Thoracic aorta (tissue), 2 donors: ENCODE results near the gene BMPER. TPM values are rescaled to one million over a fixed set of nuclear protein-coding genes. Genes with fewer than 3 reads are reported as not detected.

Experiments
- ATAC-seq: fragments of 150-250 bp; one replicate; pipeline ENCODE4 v1.8.0; 2017; ENCODE audit warnings: low read depth; ENCODE audit not compliant: insufficient number of reproducible peaks, low FRiP score
- DNase-seq: peaks from one replicate; pipeline ENCODE4 v3.0.0-alpha.2; 2020; ENCODE audit warnings: low spot score
- H3K27ac ChIP-seq, 2 donors: fragments of 200-600 bp; sonication (generic); 1 replicate in 1 of 2; 2 replicates in 1 of 2; pipeline ENCODE4 v1.5.1; 2016; ENCODE audit warnings: mild to moderate bottlenecking in 2 of 2, moderate library complexity in 2 of 2
- H3K27me3 ChIP-seq: fragments of 200-600 bp; sonication (generic); replicated peaks from 2 replicates; pipeline ENCODE4 v1.6.0; 2016; ENCODE audit warnings: mild to moderate bottlenecking; ENCODE audit not compliant: insufficient read depth
- H3K36me3 ChIP-seq: fragments of 200-600 bp; sonication (generic); one replicate; pipeline ENCODE4 v1.5.1; 2016
- H3K4me1 ChIP-seq, 2 donors: fragments of 200-600 bp; sonication (generic); 1 replicate in 1 of 2; 2 replicates in 1 of 2; pipeline versions ENCODE4 v1.5.1 to v1.6.0; 2016; ENCODE audit warnings: low read depth in 2 of 2, mild to moderate bottlenecking in 1 of 2; ENCODE audit not compliant: control insufficient read depth in 1 of 2
- H3K4me3 ChIP-seq: fragments of 200-600 bp; sonication (generic); 2 replicates; pipeline ENCODE4 v1.5.1; 2016; ENCODE audit warnings: mild to moderate bottlenecking
- H3K9me3 ChIP-seq: fragments of 200-600 bp; sonication (generic); 2 replicates; pipeline ENCODE4 v1.5.1; 2016
- CTCF ChIP-seq: fragments of 200-600 bp; sonication (generic); IDR thresholded peaks from one replicate; pipeline ENCODE4 v1.5.1; 2019; ENCODE audit warnings: antibody characterized with exemption
- total RNA-seq, 2 donors: library from RNA; depleted of rRNA; stranded (reverse); fragments of >200 nt; gene quantifications; one replicate each; pipeline versions ENCODE4 v1.1.0 to v1.2.3, GENCODE V29; 2016

Gene BMPER
- total RNA-seq, 2 donors from 2014 or later = 0.54 to 2.3 TPM

DNA sequence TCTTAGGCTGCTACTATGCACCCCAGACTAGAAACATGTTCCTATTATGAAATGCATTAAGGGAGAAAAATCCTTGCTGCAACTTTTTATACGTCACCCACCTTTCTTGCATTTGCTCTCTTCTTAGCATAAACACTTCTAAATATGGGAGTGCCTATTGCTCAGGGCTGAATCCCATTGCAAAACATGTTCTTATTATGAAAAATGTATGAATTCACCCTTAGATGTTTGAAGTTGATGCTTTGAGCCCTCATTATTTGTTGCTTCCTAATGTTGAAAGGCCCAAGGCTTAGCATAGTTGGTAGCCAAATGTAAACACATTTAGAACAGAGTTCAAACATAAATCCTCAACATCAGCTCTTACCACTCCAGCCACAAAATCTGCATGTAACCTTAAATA is 52.8 kb downstream of the BMPER start:
- DNase-seq (no peak), ATAC-seq (no peak)
- H3K4me3 ChIP-seq = no peak overlapping the region
- H3K9me3 ChIP-seq = no peaks in the 10 kb centered on the region
- no peaks in the 10 kb centered on the region for H3K36me3 ChIP-seq
- no peak for TF ChIP-seq CTCF
- H3K4me1 ChIP-seq = no peaks in the 10 kb centered on the region
- H3K27me3 ChIP-seq = no peaks in the 10 kb centered on the region
- no peak overlapping the region for H3K27ac ChIP-seq

DNA sequence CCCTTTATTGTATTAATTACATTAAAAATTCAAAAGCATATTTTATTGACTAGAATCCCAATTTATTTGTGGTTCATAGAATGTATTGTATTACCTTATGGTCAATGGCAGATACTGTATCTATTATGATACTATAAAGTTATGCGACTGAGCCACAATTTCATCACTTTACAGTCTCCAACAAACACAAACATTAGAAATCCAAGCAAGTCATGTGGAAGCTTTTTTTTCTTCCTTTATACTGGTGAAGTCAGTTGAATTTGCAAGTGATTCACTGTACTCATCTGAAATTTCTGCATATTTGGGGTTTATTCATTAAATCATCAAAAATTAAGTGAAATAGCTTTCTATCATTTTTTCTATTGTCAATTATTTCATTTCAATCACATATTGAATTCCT is 54.3 kb downstream of the BMPER start:
- H3K27ac ChIP-seq = no peak overlapping the region
- no peaks in the 10 kb centered on the region for H3K36me3 ChIP-seq
- no peak for DNase-seq
- no peak overlapping the region for H3K4me3 ChIP-seq
- H3K9me3 ChIP-seq = no peaks in the 10 kb centered on the region
- no peak for ATAC-seq
- no peaks in the 10 kb centered on the region for H3K27me3 ChIP-seq
- TF ChIP-seq CTCF = no peak
- H3K4me1 ChIP-seq = no peaks in the 10 kb centered on the region

DNA sequence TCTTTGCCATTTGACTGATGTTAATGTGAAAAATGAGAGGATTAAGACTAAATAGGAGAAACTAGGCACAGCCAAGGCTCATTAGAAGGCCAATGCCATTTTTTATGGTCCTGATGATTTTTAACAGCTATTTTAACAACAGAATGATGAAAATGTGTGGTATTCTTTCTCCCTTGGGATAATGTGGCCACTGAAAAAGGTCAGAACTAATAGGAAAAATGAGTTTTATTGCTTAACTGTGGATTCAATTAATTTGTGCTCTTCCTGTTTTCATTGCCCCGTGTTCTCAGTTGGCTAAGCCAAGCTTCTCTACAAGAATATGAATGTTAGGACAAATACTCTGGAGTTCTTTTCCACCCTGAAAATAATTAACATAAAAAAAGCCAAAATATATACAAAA is 56.6 kb downstream of the BMPER start:
- no peak for TF ChIP-seq CTCF
- Histone ChIP-seq H3K27me3 (no peaks in the 10 kb centered on the region), H3K27ac (no peak overlapping the region), H3K36me3 (no peaks in the 10 kb centered on the region), H3K9me3 (no peaks in the 10 kb centered on the region), H3K4me1 (no peaks in the 10 kb centered on the region), H3K4me3 (no peak overlapping the region)
- no peak for ATAC-seq
- no peak for DNase-seq

GRCh38 chr7:33964417-33965182 is 59.3 kb downstream of the BMPER start:
- Histone ChIP-seq H3K9me3 (no peaks in the 10 kb centered on the region), H3K36me3 (no peaks in the 10 kb centered on the region), H3K4me1 (no peaks in the 10 kb centered on the region), H3K27me3 (no peaks in the 10 kb centered on the region), H3K27ac (no peak overlapping the region), H3K4me3 (no peak overlapping the region)
- no peak for TF ChIP-seq CTCF
- DNase-seq (no peak), ATAC-seq (no peak)

- Histone ChIP-seq H3K36me3 (no peaks in the 10 kb centered on the region), H3K27me3 (no peaks in the 10 kb centered on the region), H3K9me3 (no peaks in the 10 kb centered on the region), H3K4me1 (no peaks in the 10 kb centered on the region), H3K27ac (no peak overlapping the region), H3K4me3 (no peak overlapping the region)
- no peak for TF ChIP-seq CTCF
- DNase-seq (no peak), ATAC-seq (no peak)
Observed at GRCh38 chr7:33965183-33965744, 59.9 kb downstream of the BMPER start.
